BLaER1 treated with 17β-estradiol and CSF1 and Interleukin-3, amounts not matched to agents 10 nM and 100 nM (cell line): Measurements from ENCODE around the gene ARFGEF2.
"Not testable (repeated sequence)": the region's sequence is repeated elsewhere in the genome, so short reads cannot be mapped to it uniquely, and the experiment has no call there.

ENCODE experiments used
- H3K27ac ChIP-seq, 11 experiments: shearing (Covaris generic); formaldehyde crosslinking; 2 replicates each; pipeline ENCODE4 v1.8.1; 2022
- H3K27me3 ChIP-seq, 11 experiments: shearing (Covaris generic); formaldehyde crosslinking; 2 replicates each; pipeline ENCODE4 v1.8.1; 2022
- H3K36me3 ChIP-seq, 11 experiments: shearing (Covaris generic); formaldehyde crosslinking; 2 replicates each; pipeline ENCODE4 v1.8.1; 2022
- H3K4me1 ChIP-seq, 10 experiments: shearing (Covaris generic); formaldehyde crosslinking; 2 replicates each; pipeline ENCODE4 v1.8.1; 2022
- H3K4me2 ChIP-seq, 11 experiments: shearing (Covaris generic); formaldehyde crosslinking; 2 replicates each; pipeline ENCODE4 v1.8.1; 2022
- H3K4me3 ChIP-seq, 10 experiments: shearing (Covaris generic); formaldehyde crosslinking; 2 replicates each; pipeline ENCODE4 v1.8.1; 2022
- H3K9ac ChIP-seq, 11 experiments: shearing (Covaris generic); formaldehyde crosslinking; 2 replicates each; pipeline ENCODE4 v1.8.1; 2022
- H3K9me3 ChIP-seq, 11 experiments: shearing (Covaris generic); formaldehyde crosslinking; replicated peaks in 1 of 11; 2 replicates each; pipeline ENCODE4 v1.8.1; 2022
- H4K20me1 ChIP-seq, 11 experiments: shearing (Covaris generic); formaldehyde crosslinking; 2 replicates each; pipeline ENCODE4 v1.8.1; 2022
- Cebpa-rat ChIP-seq, 11 experiments: shearing (Covaris generic); IDR thresholded peaks; 2 replicates each; pipeline ENCODE4 v1.8.1; 2022

Gene ARFGEF2

GRCh38 chr20:49009899-49010631 lies 88.6 kb downstream of the ARFGEF2 start:
- peaks cover 90 to 100% (median 99%) of the 10 kb centered on the region in 11 experiments for H3K36me3 ChIP-seq
- H3K4me3 ChIP-seq, result no peak overlapping the region
- H3K27me3 ChIP-seq, result no peaks in the 10 kb centered on the region
- no peak overlapping the region for H3K27ac ChIP-seq
- no peaks in the 10 kb centered on the region for H3K4me1 ChIP-seq
- H3K4me2 ChIP-seq, result no peak overlapping the region
- peaks cover 0 to 10% (median 0%) of the 10 kb centered on the region in 11 experiments; a peak in 2 of 22 replicates for H4K20me1 ChIP-seq
- no peak overlapping the region for H3K9ac ChIP-seq
- TF ChIP-seq Cebpa-rat (IDR thresholded peaks at IDR 0.05), result no peak
- no peaks in the 10 kb centered on the region for H3K9me3 ChIP-seq

DNA sequence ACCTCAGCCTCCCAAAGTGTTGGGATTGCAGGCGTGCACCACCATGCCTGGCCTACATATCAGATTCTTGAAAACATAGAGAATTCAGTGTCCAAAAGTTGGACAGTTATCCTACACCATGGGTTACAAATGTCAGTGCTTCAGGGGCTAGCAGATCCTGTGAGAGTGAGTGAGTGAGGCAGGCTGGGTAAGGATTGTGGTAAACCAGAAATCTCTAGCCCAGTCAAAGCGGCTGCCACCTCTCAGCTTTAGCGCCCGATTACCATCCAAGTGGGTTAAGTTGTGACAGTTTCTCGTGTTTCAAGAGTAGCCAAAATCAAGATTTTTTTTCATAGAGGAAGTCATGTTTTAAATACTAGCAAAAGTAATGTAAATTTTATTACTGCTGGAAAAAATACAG lies 102.7 kb downstream of the ARFGEF2 start:
- Histone ChIP-seq H3K27me3 (no peaks in the 10 kb centered on the region), H3K4me3 (no peak overlapping the region), H3K36me3 (peaks cover 96 to 100% (median 97%) of the 10 kb centered on the region in 11 experiments), H3K9me3 (no peaks in the 10 kb centered on the region), H4K20me1 (peaks cover 0 to 17% (median 0%) of the 10 kb centered on the region in 11 experiments; a peak in 5 of 22 replicates), H3K4me2 (no peak overlapping the region), H3K27ac (no peak overlapping the region), H3K9ac (no peak overlapping the region), H3K4me1 (no peaks in the 10 kb centered on the region)
- TF ChIP-seq Cebpa-rat (IDR thresholded peaks at IDR 0.05), result no peak

DNA sequence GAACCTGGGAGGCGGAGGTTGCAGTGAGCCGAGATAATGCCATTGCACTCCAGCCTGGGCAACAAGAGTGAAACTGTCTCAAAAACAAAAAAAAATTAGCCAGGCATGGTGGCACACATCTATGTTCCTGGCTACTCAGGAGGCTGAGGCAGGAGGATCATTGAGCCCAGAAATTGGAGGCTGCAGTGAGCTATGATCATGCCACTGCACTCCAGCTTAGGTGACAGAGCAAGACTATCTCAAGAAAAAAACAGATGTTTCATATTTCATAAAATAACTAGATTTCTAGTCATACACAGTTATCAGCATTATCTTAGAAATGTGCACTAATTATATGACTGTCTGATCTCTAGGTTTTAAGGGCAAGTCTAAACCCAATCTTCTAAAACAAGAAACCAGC lies 106.7 kb downstream of the ARFGEF2 start:
- not testable (repeated sequence) for H3K9me3 ChIP-seq, H3K4me1 ChIP-seq
- peaks cover 95 to 100% (median 97%) of the 10 kb centered on the region in 11 experiments for H3K36me3 ChIP-seq

GRCh38 chr20:49028684-49029083 lies 107.2 kb downstream of the ARFGEF2 start:
- Histone ChIP-seq H3K4me1 (no peaks in the 10 kb centered on the region), H4K20me1 (peaks cover 0 to 25% (median 0%) of the 10 kb centered on the region in 11 experiments; a peak in 6 of 22 replicates), H3K9me3 (no peaks in the 10 kb centered on the region), H3K4me3 (no peak overlapping the region), H3K27ac (no peak overlapping the region), H3K9ac (no peak overlapping the region), H3K27me3 (no peaks in the 10 kb centered on the region), H3K36me3 (peaks cover 97 to 100% (median 99%) of the 10 kb centered on the region in 11 experiments), H3K4me2 (no peak overlapping the region)
- TF ChIP-seq Cebpa-rat (IDR thresholded peaks at IDR 0.05), result no peak

More for the DNA sequence above, 106.7 kb downstream of the ARFGEF2 start:
- peaks cover 0 to 23% (median 0%) of the 10 kb centered on the region in 11 experiments; a peak in 3 of 22 replicates for H4K20me1 ChIP-seq
- H3K4me3 ChIP-seq, H3K27ac ChIP-seq, H3K27me3 ChIP-seq, H3K9ac ChIP-seq, H3K4me2 ChIP-seq: not testable (repeated sequence)

DNA sequence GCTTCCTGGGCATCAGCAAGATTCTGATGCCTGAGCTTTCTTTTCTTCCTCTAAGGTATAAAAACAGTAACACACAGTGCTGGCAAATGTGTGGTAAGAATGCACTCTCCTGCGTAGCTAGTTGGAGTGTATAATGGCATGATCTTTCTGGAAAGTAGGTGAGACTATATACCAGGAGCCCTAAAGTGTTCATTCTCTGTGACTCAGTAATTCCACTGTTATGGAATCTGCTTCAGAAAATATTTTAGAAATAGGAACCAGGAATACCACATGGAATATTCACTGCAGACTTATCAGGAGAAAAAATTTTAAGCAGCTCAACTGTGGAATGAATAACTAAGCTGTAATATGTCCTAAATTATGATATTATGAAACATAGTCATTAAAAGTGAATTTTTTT lies 107.7 kb downstream of the ARFGEF2 start:
- no peak overlapping the region for H3K4me2 ChIP-seq
- no peak overlapping the region for H3K4me3 ChIP-seq
- H3K4me1 ChIP-seq, result no peaks in the 10 kb centered on the region
- H4K20me1 ChIP-seq, result peaks cover 0 to 28% (median 0%) of the 10 kb centered on the region in 11 experiments; a peak in 7 of 22 replicates
- 0 out of 22 replicates have a peak, but pooled peaks cover 0 to 1% (median 0%) of the 10 kb centered on the region in 11 experiments for H3K27me3 ChIP-seq
- no peak overlapping the region for H3K27ac ChIP-seq
- H3K9me3 ChIP-seq, result no peaks in the 10 kb centered on the region
- peaks cover 97 to 100% (median 99%) of the 10 kb centered on the region in 11 experiments for H3K36me3 ChIP-seq
- H3K9ac ChIP-seq, result no peak overlapping the region
- TF ChIP-seq Cebpa-rat (IDR thresholded peaks at IDR 0.05), result no peak

GRCh38 chr20:49030954-49031619 lies 109.6 kb downstream of the ARFGEF2 start:
- H3K4me2 ChIP-seq, result no peak overlapping the region
- no peak overlapping the region for H3K4me3 ChIP-seq
- peaks cover 0 to 8% (median 0%) of the 10 kb centered on the region in 11 experiments; a peak in 3 of 22 replicates for H3K27me3 ChIP-seq
- peaks cover 0 to 39% (median 5%) of the 10 kb centered on the region in 11 experiments; a peak in 9 of 22 replicates for H4K20me1 ChIP-seq
- TF ChIP-seq Cebpa-rat (IDR thresholded peaks at IDR 0.05), result no peak
- no peaks in the 10 kb centered on the region for H3K9me3 ChIP-seq
- no peak overlapping the region for H3K27ac ChIP-seq
- peaks cover 92 to 100% (median 98%) of the 10 kb centered on the region in 11 experiments for H3K36me3 ChIP-seq
- H3K9ac ChIP-seq, result no peak overlapping the region
- no peaks in the 10 kb centered on the region for H3K4me1 ChIP-seq

GRCh38 chr20:49032455-49032854 lies 110.9 kb downstream of the ARFGEF2 start:
- peaks cover 4 to 46% (median 13%) of the 10 kb centered on the region in 11 experiments; a peak in 19 of 22 replicates for H4K20me1 ChIP-seq
- H3K4me2 ChIP-seq, result no peak overlapping the region
- H3K9ac ChIP-seq, result no peak overlapping the region
- peaks cover 78 to 91% (median 86%) of the 10 kb centered on the region in 11 experiments for H3K36me3 ChIP-seq
- peaks cover 2 to 9% (median 6%) of the 10 kb centered on the region in 10 experiments for H3K4me1 ChIP-seq
- no peaks in the 10 kb centered on the region for H3K9me3 ChIP-seq
- no peak overlapping the region for H3K4me3 ChIP-seq
- TF ChIP-seq Cebpa-rat (IDR thresholded peaks at IDR 0.05), result no peak
- H3K27ac ChIP-seq, result no peak overlapping the region
- peaks cover 0 to 12% (median 0%) of the 10 kb centered on the region in 11 experiments; a peak in 3 of 22 replicates for H3K27me3 ChIP-seq

GRCh38 chr20:49034070-49034732 lies 112.7 kb downstream of the ARFGEF2 start:
- Histone ChIP-seq H3K27ac (no peak overlapping the region), H3K4me3 (no peak overlapping the region), H3K9me3 (no peaks in the 10 kb centered on the region), H3K36me3 (peaks cover 61 to 73% (median 68%) of the 10 kb centered on the region in 11 experiments), H3K4me2 (no peak overlapping the region), H3K27me3 (peaks cover 0 to 12% (median 0%) of the 10 kb centered on the region in 11 experiments; a peak in 3 of 22 replicates), H3K4me1 (peaks cover 17 to 27% (median 21%) of the 10 kb centered on the region in 10 experiments), H3K9ac (no peak overlapping the region), H4K20me1 (peaks cover 8 to 62% (median 20%) of the 10 kb centered on the region in 11 experiments; a peak in 19 of 22 replicates)
- no peak for TF ChIP-seq Cebpa-rat (IDR thresholded peaks at IDR 0.05)
